Transverse colon (tissue), 4 donors: ENCODE measurements around the gene WDCP. TPM values are rescaled to one million over a fixed set of nuclear protein-coding genes. Genes with fewer than 3 reads are reported as not detected.

Source experiments
- DNase-seq: peaks from one replicate; pipeline ENCODE4 v3.0.0-alpha.2; 2019
- H3K27ac ChIP-seq, 4 donors: fragments of 200-600 bp; sonication (generic); 2 replicates each; pipeline ENCODE4 v1.5.1; 2016 to 2018; ENCODE audit warnings: inconsistent platforms in 4 of 4
- H3K27me3 ChIP-seq: fragments of 200-600 bp; sonication (generic); 2 replicates; pipeline ENCODE4 v1.5.1; 2017; ENCODE audit warnings: inconsistent platforms
- H3K36me3 ChIP-seq, 4 donors: fragments of 200-600 bp; sonication (generic); 2 replicates each; pipeline ENCODE4 v1.5.1; 2017 to 2019; ENCODE audit warnings: inconsistent platforms in 4 of 4
- H3K4me1 ChIP-seq, 4 donors: fragments of 200-600 bp; sonication (generic); 2 replicates each; pipeline ENCODE4 v1.5.1; 2017 to 2020; ENCODE audit warnings: inconsistent platforms in 4 of 4
- H3K4me3 ChIP-seq, 4 donors: fragments of 200-600 bp; sonication (generic); 1 replicate in 1 of 4; 2 replicates in 3 of 4; pipeline versions ENCODE4 v1.5.1 to v1.6.1; 2017 to 2019; ENCODE audit warnings: inconsistent platforms in 4 of 4
- H3K9me3 ChIP-seq, 2 donors: fragments of 200-600 bp; sonication (generic); 2 replicates each; pipeline ENCODE4 v1.5.1; 2017 to 2019; ENCODE audit warnings: inconsistent platforms in 2 of 2
- EP300 ChIP-seq: sonication (generic); formaldehyde crosslinking; IDR thresholded peaks from one replicate; pipeline ENCODE4 v1.6.1; 2017; ENCODE audit warnings: antibody characterized with exemption, low read depth
- POLR2A ChIP-seq: fragments of 450-650 bp; IDR thresholded peaks from one replicate; pipeline ENCODE4 v1.6.1; 2016; ENCODE audit warnings: antibody characterized with exemption, mild to moderate bottlenecking, moderate library complexity
- POLR2AphosphoS5 ChIP-seq, 3 donors: sonication (generic); formaldehyde crosslinking; IDR thresholded peaks; one replicate each; pipeline ENCODE4 v1.6.1; 2016; ENCODE audit warnings: antibody characterized with exemption in 3 of 3
- WGBS, 2 donors: methylation state at CpG; one replicate each; pipeline ENCODE4 v1.1.5; 2018; ENCODE audit warnings: low coverage in 1 of 2; 5-methylcytosine and 5-hydroxymethylcytosine counted together
- in situ Hi-C, 4 donors: fragments of 200-750 bp; cut with MboI; loops; one replicate each; pipeline versions ENCODE4 v1.15.0 to v1.15.1; 2017; ENCODE audit warnings: low sequenced_read_pairs in 3 of 4, low pct_ligation_motif_present in 1 of 4, low pct_unique_long_range_greater_than_20kb in 1 of 4
- intact Hi-C: fragments of 100-400 bp; cut with DNase I; formaldehyde crosslinking; loops from one replicate; pipeline ENCODE4 v1.15.1; 2023; ENCODE audit warnings: low total_unique reads
- total RNA-seq, 4 donors: library from RNA; depleted of rRNA; stranded (reverse); fragments of >200 nt; gene quantifications; one replicate each; pipeline ENCODE4 v1.1.0, GENCODE V29; 2016
- TF ChIP-seq, protein P1 (sequence below), 5 experiments: fragments of 200-600 bp in 3 of 5; fragments of 450-650 bp in 2 of 5; sonication (generic) in 3 of 5; IDR thresholded peaks; 1 replicate in 2 of 5; 2 replicates in 3 of 5; pipeline ENCODE4 v1.5.1; 2016 to 2017; ENCODE audit warnings: antibody characterized with exemption in 5 of 5, inconsistent platforms in 3 of 5, mild to moderate bottlenecking in 2 of 5, moderate library complexity in 1 of 5

The WDCP gene
- total RNA-seq, 4 donors from 2014 or later, result 1.5 to 4.0 (median 3.0) TPM

DNA sequence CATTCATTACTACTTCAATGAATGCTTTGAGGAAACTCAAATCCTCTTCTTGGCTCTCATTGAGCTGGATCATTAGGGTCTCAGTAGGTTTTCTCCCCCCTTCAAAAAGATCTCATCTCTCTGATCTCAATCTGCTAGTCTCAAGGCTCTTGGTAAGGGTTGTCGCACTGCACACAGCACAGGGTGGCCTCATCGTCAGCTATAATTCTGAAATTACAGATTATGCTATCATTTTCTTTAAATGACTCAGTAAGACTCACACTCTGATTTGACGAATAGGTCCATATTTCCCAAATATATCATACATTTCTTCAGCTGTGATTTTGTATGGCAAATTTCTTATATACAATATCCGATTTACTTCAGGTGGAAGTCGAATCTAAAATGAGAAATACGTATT, 26.6 kb upstream of the WDCP start:
- intact Hi-C loops, result no loop called here
- peaks cover 0 to 22% (median 5%) of the 10 kb centered on the region in 4 donors for H3K36me3 ChIP-seq
- WGBS, 2 donors, result 82 to 85% methylated on average over 6 of the region's 6 CpGs
- peaks cover 9 to 30% (median 16%) of the 10 kb centered on the region in 4 donors for H3K4me1 ChIP-seq
- H3K9me3 ChIP-seq, result no peaks in the 10 kb centered on the region
- DNase-seq, result no peak
- no peak overlapping the region for H3K27ac ChIP-seq
- H3K27me3 ChIP-seq, result no peaks in the 10 kb centered on the region
- TF ChIP-seq POLR2A (no peak), POLR2AphosphoS5 (IDR thresholded peaks at IDR 0.05) (no peak), EP300 (no peak)
- TF ChIP-seq, protein P1, sequence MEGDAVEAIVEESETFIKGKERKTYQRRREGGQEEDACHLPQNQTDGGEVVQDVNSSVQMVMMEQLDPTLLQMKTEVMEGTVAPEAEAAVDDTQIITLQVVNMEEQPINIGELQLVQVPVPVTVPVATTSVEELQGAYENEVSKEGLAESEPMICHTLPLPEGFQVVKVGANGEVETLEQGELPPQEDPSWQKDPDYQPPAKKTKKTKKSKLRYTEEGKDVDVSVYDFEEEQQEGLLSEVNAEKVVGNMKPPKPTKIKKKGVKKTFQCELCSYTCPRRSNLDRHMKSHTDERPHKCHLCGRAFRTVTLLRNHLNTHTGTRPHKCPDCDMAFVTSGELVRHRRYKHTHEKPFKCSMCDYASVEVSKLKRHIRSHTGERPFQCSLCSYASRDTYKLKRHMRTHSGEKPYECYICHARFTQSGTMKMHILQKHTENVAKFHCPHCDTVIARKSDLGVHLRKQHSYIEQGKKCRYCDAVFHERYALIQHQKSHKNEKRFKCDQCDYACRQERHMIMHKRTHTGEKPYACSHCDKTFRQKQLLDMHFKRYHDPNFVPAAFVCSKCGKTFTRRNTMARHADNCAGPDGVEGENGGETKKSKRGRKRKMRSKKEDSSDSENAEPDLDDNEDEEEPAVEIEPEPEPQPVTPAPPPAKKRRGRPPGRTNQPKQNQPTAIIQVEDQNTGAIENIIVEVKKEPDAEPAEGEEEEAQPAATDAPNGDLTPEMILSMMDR (IDR thresholded peaks at IDR 0.05), result no peak
- in situ Hi-C loops, result loop anchor here in 1 of 4 donors (10.0 kb wide), 1 partner anchor 149 kb away; the partner anchor contains the start of gene ATAD2B
- no peak overlapping the region for H3K4me3 ChIP-seq

DNA sequence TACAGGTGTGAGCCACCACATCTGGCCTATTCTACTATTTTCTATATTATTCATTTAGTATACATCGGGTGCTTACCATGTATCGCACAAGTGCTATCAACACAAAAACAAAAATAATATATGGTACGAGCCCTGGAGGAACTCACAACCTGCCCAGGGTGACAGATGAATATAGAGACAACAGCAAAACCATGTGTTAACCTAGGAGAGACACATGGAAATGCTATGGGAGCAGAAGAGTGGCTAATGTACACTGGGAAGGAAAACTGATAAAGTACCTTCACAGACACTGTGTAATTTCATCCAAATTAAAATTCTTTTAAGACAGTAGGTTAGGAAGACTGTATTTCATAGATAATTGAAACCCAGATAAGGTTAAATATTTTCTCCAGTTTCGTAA, 25.1 kb upstream of the WDCP start:
- TF ChIP-seq, protein P1 (IDR thresholded peaks at IDR 0.05), result no peak
- TF ChIP-seq POLR2A, result no peak
- TF ChIP-seq POLR2AphosphoS5 (IDR thresholded peaks at IDR 0.05), result no peak
- no peak for TF ChIP-seq EP300
- DNase-seq, result no peak
- 92% methylated on average over 2 to 4 of the region's 4 CpGs for WGBS, 2 donors
- Histone ChIP-seq H3K9me3 (no peaks in the 10 kb centered on the region), H3K4me1 (peaks cover 5 to 16% (median 9%) of the 10 kb centered on the region in 4 donors), H3K27ac (no peak overlapping the region), H3K27me3 (no peaks in the 10 kb centered on the region), H3K36me3 (peaks cover 0 to 28% (median 12%) of the 10 kb centered on the region in 4 donors), H3K4me3 (no peak overlapping the region)
- intact Hi-C loops (no loop called here), in situ Hi-C loops (loop anchor here in 1 of 4 donors (10.0 kb wide), 1 partner anchor 147 kb away; the partner anchor contains the start of gene ATAD2B)

DNA sequence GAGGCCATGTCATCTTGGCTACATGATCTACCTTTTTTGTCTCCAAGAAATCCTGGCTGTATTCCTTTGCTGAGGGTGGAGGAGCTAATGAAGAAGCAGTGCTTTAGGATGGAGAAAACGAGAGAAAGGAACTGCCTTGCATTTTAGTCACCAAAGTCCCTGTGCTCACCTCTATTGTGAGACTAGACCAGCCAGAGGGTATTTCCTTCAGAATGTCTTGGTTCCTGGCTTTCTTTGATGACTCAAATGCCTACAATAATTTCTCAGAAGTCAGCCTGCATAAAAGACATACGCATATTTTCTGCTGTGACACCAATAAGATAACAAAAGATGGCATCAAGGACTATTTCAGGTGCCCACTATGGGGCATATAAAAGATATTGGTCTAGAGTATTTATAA, 18.1 kb upstream of the WDCP start:
- in situ Hi-C loops, result no loop called here
- intact Hi-C loops, result no loop called here
- Histone ChIP-seq H3K4me3 (no peak overlapping the region), H3K27me3 (no peaks in the 10 kb centered on the region), H3K4me1 (no peaks in the 10 kb centered on the region), H3K9me3 (no peaks in the 10 kb centered on the region), H3K27ac (no peak overlapping the region), H3K36me3 (peaks cover 0 to 25% (median 10%) of the 10 kb centered on the region in 4 donors)
- no peak for DNase-seq
- TF ChIP-seq POLR2AphosphoS5 (IDR thresholded peaks at IDR 0.05) (no peak), POLR2A (no peak), EP300 (no peak)
- TF ChIP-seq, protein P1 (IDR thresholded peaks at IDR 0.05), result no peak
- 72 to 100% methylated on average over 1 to 2 of the region's 2 CpGs for WGBS, 2 donors

DNA sequence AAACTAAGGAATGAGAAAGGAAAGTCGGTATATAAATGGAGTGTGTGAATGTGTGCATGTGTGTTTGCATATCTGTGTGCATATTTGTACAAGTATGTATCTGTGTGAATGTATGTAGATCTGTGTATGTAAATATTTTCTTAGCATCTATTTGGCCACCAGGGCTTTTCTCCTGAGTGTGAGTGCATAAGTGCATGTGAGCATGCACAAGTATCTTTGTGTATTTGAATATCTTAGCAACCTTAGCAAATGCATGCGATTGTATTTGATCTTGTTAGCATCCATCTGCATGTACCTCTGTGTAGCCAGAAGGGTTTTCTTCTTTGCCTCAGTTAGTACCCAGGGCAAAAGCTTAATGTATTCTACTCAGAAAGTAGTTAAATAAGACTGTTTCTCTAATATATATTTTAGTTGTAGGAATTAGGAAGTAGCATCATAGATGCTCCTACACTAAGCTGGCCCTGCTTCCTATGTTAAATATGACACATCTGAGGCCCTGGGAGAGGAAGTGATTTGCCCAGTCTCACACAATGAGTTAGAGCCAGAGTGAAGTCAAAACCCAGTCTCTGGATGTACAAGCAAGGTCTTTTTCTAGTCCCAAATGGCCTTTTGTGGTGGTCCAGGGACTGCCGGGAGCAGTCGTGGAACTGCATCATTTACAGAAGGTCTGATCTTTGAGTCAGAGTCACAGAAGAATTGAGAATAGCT, 11.5 kb upstream of the WDCP start:
- Histone ChIP-seq H3K27me3 (no peaks in the 10 kb centered on the region), H3K9me3 (no peaks in the 10 kb centered on the region), H3K4me1 (no peaks in the 10 kb centered on the region), H3K4me3 (no peak overlapping the region), H3K36me3 (no peaks in the 10 kb centered on the region), H3K27ac (no peak overlapping the region)
- DNase-seq, result no peak
- intact Hi-C loops (no loop called here), in situ Hi-C loops (no loop called here)
- 80 to 82% methylated on average over 2 to 4 of the region's 4 CpGs for WGBS, 2 donors
- no peak for TF ChIP-seq EP300
- TF ChIP-seq POLR2AphosphoS5 (IDR thresholded peaks at IDR 0.05), result no peak
- TF ChIP-seq, protein P1 (IDR thresholded peaks at IDR 0.05), result no peak
- TF ChIP-seq POLR2A, result no peak
